Ishikawa (cell line): ENCODE results near the gene S100A8.

Experiments
- CEBPB ChIP-seq: IDR thresholded peaks from 2 replicates; pipeline ENCODE4 v1.6.1; 2012
- RAD21 ChIP-seq: IDR thresholded peaks from 2 replicates; pipeline ENCODE4 v1.6.1; 2012; ENCODE audit warnings: low read depth
- ZBTB7A ChIP-seq: IDR thresholded peaks from 2 replicates; pipeline ENCODE4 v1.6.1; 2012; ENCODE audit warnings: low read depth

GRCh38 chr1:153371231-153371630 lies 19.6 kb downstream of the S100A8 start:
- TF ChIP-seq CEBPB (no peak), ZBTB7A (no peak), RAD21 (no peak)
